GM13977 (cell line): ENCODE results near the gene KCNMA1.
"Not testable (repeated sequence)": the region's sequence is repeated elsewhere in the genome, so short reads cannot be mapped to it uniquely, and the experiment has no call there.

Source experiments
- DNase-seq: peaks from one replicate; pipeline ENCODE4 v3.0.0; 2012; ENCODE audit warnings: low spot score
- in situ Hi-C: fragments of 300-500 bp; cut with MboI; formaldehyde crosslinking; loops from one replicate; pipeline ENCODE4 v1.12.0; 2022; ENCODE audit warnings: low sequenced_read_pairs, low pct_unique_long_range_greater_than_20kb, mixed read lengths, inconsistent platforms; ENCODE audit not compliant: unreplicated experiment
- TF ChIP-seq, protein P1 (sequence below): IDR thresholded peaks from 2 replicates; pipeline ENCODE4 v1.5.1; 2012; ENCODE audit warnings: mild to moderate bottlenecking, control low read depth; ENCODE audit not compliant: insufficient read depth; ENCODE audit errors: extremely low read depth, missing control alignments

The KCNMA1 gene

DNA sequence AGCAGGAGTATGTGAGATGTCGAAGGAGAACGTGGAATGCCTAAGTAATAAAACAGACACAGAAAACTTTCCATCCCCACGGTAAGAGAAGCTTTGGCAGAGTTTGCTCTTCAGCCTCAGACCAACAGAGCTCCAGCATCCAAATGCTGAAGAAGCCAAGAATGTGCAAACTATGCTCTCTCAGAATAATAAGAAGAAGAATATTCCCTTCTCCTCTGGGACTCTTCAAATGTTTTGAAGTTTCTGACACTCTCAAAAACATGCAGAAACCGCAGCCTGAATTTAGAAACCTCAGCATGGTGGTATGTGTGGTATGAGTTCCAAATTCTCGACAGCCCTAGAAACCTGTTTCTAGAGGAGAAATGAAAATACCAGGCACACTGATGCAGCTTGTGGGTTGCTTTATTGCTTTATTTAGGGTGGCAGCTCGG lies 113.3 kb downstream of the KCNMA1 start:
- in situ Hi-C loops, result no loop called here
- no peak for DNase-seq
- TF ChIP-seq, protein P1, sequence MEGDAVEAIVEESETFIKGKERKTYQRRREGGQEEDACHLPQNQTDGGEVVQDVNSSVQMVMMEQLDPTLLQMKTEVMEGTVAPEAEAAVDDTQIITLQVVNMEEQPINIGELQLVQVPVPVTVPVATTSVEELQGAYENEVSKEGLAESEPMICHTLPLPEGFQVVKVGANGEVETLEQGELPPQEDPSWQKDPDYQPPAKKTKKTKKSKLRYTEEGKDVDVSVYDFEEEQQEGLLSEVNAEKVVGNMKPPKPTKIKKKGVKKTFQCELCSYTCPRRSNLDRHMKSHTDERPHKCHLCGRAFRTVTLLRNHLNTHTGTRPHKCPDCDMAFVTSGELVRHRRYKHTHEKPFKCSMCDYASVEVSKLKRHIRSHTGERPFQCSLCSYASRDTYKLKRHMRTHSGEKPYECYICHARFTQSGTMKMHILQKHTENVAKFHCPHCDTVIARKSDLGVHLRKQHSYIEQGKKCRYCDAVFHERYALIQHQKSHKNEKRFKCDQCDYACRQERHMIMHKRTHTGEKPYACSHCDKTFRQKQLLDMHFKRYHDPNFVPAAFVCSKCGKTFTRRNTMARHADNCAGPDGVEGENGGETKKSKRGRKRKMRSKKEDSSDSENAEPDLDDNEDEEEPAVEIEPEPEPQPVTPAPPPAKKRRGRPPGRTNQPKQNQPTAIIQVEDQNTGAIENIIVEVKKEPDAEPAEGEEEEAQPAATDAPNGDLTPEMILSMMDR, result no peak

DNA sequence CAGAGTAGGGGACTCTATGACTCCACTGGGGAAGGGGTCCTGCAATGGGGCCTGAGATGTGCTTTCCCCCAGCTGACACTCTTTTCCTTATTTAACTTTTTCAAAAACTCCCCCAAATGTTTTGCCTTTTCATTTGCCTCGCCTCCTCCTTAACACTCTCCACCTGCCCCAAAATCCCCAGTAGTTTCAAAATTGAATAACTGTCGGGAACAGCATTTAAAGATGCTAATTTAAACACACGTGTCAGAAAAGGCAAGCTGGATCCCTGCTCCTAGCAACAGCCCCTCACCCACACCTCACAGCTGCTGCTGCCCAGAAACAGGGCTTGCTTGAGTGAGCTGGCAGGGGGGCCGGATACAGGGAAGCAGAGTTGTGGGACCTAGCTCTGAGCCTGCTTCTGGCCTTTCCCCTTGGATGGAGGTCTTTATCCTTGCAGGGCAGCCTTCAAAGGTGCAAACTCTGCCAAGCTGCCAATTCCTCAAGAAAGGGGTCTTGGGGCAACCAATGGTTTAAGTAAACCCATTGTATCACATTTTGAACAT lies 115.3 kb downstream of the KCNMA1 start:
- TF ChIP-seq, protein P1, result no peak
- DNase-seq, result peak; percentile 27
- in situ Hi-C loops, result no loop called here

DNA sequence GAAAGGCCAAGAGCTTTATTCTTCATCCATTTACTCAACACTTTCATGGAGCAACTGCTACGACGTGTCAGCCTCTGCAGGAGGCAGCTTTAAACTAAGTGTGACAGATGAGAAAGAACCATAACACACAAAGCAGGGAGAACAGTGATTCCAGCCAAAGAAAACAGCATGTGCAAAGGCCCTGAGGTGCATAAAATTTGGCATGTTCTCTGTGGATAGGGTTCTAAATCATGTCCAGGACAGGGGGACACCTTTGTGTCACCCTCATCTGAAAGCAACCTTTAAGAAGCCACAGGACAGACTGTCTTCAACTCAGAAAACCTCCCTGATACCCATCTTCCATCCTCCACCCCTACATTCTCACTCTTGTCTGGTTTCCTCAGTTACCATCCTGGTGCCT lies 116.6 kb downstream of the KCNMA1 start:
- DNase-seq, result no peak
- TF ChIP-seq, protein P1, result no peak
- in situ Hi-C loops, result no loop called here

DNA sequence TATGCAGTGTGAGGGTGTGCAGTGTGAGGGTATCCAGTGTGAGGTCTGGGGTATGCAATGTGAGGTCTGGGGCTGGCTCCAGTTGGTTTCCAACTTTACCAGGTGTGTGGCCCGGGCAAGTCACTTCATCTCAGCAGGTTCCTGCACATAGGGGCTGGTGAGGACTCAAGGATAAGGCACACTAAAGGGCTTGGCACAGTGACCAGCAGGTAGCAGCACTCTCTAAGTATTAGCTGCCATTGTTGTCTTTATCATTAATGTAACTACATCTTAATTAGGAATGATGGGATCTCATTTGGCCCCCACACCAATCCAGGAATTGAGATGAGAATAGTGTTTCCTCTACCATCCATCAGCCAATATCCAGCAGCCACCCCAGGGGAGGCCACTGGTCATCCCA lies 117.3 kb downstream of the KCNMA1 start:
- TF ChIP-seq, protein P1, result no peak
- DNase-seq, result no peak
- in situ Hi-C loops, result no loop called here

DNA sequence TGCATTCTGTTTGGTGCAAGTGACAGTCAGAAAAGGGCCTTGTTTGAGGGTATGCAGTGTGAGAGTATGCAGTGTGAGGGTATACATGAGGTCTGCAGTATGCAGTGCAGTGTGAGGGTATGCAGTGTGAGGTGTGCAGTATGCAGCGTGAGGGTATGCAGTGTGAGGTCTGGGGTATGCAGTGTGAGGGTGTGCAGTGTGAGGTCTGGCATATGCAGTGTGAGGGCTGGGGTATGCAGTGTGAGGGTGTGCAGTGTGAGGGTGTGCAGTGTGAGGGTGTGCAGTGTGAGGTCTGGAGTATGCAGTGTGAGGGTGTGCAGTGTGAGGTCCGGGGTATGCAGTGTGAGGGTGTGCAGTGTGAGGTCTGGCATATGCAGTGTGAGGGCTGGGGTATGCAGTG lies 117.8 kb downstream of the KCNMA1 start:
- in situ Hi-C loops, DNase-seq: not testable (repeated sequence)

DNA sequence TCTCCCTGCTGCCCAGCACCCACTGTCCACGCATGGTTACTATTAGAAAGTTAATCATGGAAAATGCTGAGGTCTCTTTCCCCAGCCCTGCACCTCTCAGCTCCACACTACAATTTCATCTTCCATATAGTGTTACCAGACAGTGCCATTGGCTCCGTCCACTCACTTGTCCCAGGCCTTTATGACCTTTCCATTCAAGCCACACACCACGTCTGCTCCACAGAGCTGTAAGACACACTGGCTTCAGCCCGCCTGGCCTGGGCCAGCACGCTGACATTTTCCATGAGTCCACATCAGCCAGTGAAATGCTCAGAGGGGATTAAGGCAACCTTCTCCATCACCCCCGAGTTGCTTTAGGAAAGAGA lies 118.7 kb downstream of the KCNMA1 start:
- in situ Hi-C loops, result no loop called here
- DNase-seq, result no peak
- TF ChIP-seq, protein P1, result no peak

DNA sequence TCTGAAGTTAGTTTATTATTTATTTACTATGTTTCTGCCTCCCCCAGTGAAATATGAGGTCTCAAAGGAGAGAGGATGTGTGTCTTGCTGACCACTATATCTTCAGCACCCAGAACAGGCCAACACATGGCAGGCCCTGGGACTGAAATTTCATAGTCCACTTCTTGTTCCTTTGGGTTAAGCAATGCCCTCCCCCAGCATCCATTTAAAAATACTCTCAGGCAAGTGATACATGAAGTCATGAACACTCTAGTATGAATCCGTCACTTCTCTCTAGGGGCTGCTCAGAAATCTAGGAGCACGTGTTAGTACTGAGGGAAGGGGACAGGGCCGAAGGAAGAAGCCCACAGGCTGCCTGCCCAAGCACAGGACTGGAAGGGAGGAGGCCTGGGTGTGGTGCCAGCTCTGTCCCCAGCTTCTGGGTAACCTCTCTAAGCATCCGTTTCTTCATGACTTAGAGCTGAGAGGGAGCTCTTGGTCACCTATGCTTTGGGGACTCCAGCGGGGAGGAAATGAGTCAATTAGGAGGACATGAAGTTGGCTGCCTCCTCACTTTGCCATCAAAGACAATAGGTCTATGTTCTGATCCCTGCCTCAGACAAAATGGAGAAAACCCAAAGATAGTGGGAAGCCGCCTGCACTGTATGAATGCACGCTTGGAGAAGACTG lies 119.2 kb downstream of the KCNMA1 start:
- DNase-seq, result no peak
- TF ChIP-seq, protein P1, result no peak
- in situ Hi-C loops, result no loop called here
